Occipital lobe (tissue), 2 donors: ENCODE measurements around the gene MARVELD1. TPM values are rescaled to one million over a fixed set of nuclear protein-coding genes. Genes with fewer than 3 reads are reported as not detected.
"Not testable (repeated sequence)": the region's sequence is repeated elsewhere in the genome, so short reads cannot be mapped to it uniquely, and the experiment has no call there.

Experiments used
- DNase-seq: peaks from one replicate; lab custom pipeline; 2025; lab: John Stamatoyannopoulos, UW
- total RNA-seq: library from RNA; depleted of rRNA; stranded (reverse); fragments of >200 nt; gene quantifications from one replicate; pipeline ENCODE4 v1.2.3, GENCODE V29; 2014

The MARVELD1 gene
- total RNA-seq, 1 donor from 2014 or later = 3.4 TPM

- no peak for DNase-seq
Measured at GRCh38 chr10:97690133-97690532, 23.4 kb upstream of the MARVELD1 start.

GRCh38 chr10:97698072-97698655 lies 15.4 kb upstream of the MARVELD1 start:
- DNase-seq = not testable (repeated sequence)

- DNase-seq = peak; percentile 47
Measured at GRCh38 chr10:97701438-97702069, 12.0 kb upstream of the MARVELD1 start.

GRCh38 chr10:97703398-97704067 lies 10.0 kb upstream of the MARVELD1 start:
- no peak for DNase-seq

- DNase-seq = no peak
Measured at GRCh38 chr10:97704341-97704740, 9.2 kb upstream of the MARVELD1 start.

- DNase-seq = no peak
Measured at GRCh38 chr10:97705006-97705670, 8.4 kb upstream of the MARVELD1 start.

GRCh38 chr10:97707134-97707861 lies 6.2 kb upstream of the MARVELD1 start:
- DNase-seq = no peak

GRCh38 chr10:97708167-97708566 lies 5.4 kb upstream of the MARVELD1 start:
- no peak for DNase-seq

- no peak for DNase-seq
Measured at GRCh38 chr10:97708976-97709946, 4.3 kb upstream of the MARVELD1 start.

- no peak for DNase-seq
Measured at GRCh38 chr10:97711640-97712572, 1.6 kb upstream of the MARVELD1 start.

- DNase-seq = peak; percentile 70
Measured at GRCh38 chr10:97713826-97714400, 383 bp downstream of the MARVELD1 start.

GRCh38 chr10:97714401-97715258 lies 1.1 kb downstream of the MARVELD1 start:
- DNase-seq = no peak

- DNase-seq = no peak
Measured at GRCh38 chr10:97715259-97715874, 1.8 kb downstream of the MARVELD1 start.

GRCh38 chr10:97717627-97718026 lies 4.1 kb downstream of the MARVELD1 start:
- DNase-seq = no peak

- peak; percentile 14 for DNase-seq
Measured at GRCh38 chr10:97718178-97718577, 4.6 kb downstream of the MARVELD1 start.

- DNase-seq = no peak
Measured at GRCh38 chr10:97718659-97719142, 5.2 kb downstream of the MARVELD1 start.

GRCh38 chr10:97719602-97720001 lies 6.1 kb downstream of the MARVELD1 start:
- DNase-seq = no peak
